GM12873 (cell line): ENCODE data around the gene LDLRAD4.

Source experiments
- CTCF ChIP-seq: IDR thresholded peaks from 2 replicates; pipeline ENCODE4 v1.5.1; 2012; ENCODE audit warnings: low read depth, mild to moderate bottlenecking, moderate library complexity, low read length, control low read depth; ENCODE audit not compliant: insufficient read depth; ENCODE audit errors: missing control alignments

Gene LDLRAD4

GRCh38 chr18:13500869-13501542 lies 282.4 kb downstream of the LDLRAD4 start:
- TF ChIP-seq CTCF = no peak

DNA sequence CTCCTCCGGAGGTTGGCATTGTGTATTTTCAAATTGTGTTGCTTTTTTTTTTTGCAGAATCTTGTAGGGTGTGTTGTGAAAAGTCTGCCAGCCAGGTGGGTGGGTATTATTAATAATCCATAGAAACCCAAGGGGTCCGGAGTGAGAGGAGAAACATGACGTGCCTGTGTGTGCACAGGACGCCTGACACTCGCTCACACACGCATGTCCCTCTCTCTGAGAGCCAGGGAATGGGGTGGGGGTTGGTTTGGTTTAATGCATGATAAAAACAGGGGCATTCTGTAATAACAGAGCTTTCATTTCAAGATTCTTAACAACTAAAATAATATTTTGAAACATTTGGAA lies 283.0 kb downstream of the LDLRAD4 start:
- no peak for TF ChIP-seq CTCF

- no peak for TF ChIP-seq CTCF
These were observed 283.3 kb downstream of the LDLRAD4 start for GRCh38 chr18:13501891-13502290.

DNA sequence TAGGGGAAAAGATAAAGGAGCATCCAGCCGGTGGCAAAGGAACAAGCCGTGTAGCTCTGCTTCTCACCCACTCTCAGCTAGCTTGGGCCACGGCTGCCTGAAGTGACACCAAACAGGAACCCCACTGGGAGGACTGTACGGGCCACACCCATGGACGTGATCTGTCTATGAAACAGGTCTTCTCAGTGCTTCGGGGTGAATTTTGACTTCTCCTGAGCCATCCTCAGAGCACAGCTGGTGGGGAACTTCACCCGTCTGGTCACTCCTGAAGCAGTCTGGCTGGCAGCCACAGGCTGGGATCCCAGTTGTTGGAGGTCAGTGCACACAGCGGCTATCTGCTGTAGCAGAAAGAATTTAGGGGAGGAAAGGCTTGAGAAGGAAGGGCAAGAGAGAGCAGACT lies 284.0 kb downstream of the LDLRAD4 start:
- TF ChIP-seq CTCF = no peak

DNA sequence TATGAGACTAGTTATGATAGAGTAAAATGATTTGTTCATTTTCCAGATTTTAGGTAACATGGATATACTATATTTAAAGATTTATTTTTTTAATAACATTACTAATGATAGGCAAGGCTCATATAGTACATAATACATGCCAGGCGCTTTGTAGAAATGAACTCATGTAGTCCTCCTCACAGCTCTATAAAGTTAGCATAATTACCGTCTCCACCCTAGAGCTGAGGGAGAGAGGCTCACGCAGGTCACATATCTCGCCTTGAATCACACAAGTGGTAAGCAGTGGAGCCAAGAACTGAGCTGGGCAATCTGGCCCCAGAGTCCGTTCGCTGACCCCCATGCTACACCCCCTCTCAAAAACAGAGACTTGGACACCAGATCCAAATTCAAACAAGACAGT lies 285.3 kb downstream of the LDLRAD4 start:
- TF ChIP-seq CTCF = no peak

- TF ChIP-seq CTCF = no peak
These were observed 287.3 kb downstream of the LDLRAD4 start for GRCh38 chr18:13505780-13506345.

GRCh38 chr18:13510594-13510993 lies 292.0 kb downstream of the LDLRAD4 start:
- no peak for TF ChIP-seq CTCF
